Effector memory CD8-positive, alpha-beta T cell (primary cell): ENCODE data around the gene GALK1.

Source experiments
- ATAC-seq: fragments of 150-1000 bp; cut with Tn5 transposase; replicated peaks from 2 replicates; pipeline ENCODE4 v1.10.0; 2021; ENCODE audit warnings: mild to moderate bottlenecking, moderate library complexity
- DNase-seq, 3 experiments: peaks; one replicate each; pipeline ENCODE4 v3.0.0; 2021
- H3K27ac Mint-ChIP-seq, 2 donors: one replicate each; pipeline ENCODE4 v1.8.0; 2022; ENCODE audit warnings: mild to moderate bottlenecking in 2 of 2, mixed read lengths in 2 of 2, moderate library complexity in 2 of 2
- H3K27me3 Mint-ChIP-seq, 2 donors: one replicate each; pipeline ENCODE4 v1.8.0; 2022; ENCODE audit warnings: mixed read lengths in 2 of 2
- H3K36me3 Mint-ChIP-seq: one replicate; pipeline ENCODE4 v1.8.0; 2022; ENCODE audit warnings: mild to moderate bottlenecking, moderate library complexity, mixed read lengths; ENCODE audit not compliant: insufficient read depth
- H3K4me1 Mint-ChIP-seq, 2 donors: one replicate each; pipeline ENCODE4 v1.8.0; 2022; ENCODE audit warnings: low read depth in 2 of 2, mixed read lengths in 2 of 2
- H3K4me3 Mint-ChIP-seq, 2 donors: one replicate each; pipeline ENCODE4 v1.8.0; 2022; ENCODE audit warnings: mild to moderate bottlenecking in 2 of 2, mixed read lengths in 2 of 2, moderate library complexity in 2 of 2
- H3K9me3 Mint-ChIP-seq, 2 donors: one replicate each; pipeline ENCODE4 v1.8.0; 2022; ENCODE audit warnings: mixed read lengths in 2 of 2

Gene GALK1

GRCh38 chr17:75754378-75755204 is 10.4 kb downstream of the GALK1 start:
- peaks cover 6% of the 10 kb centered on the region for H3K36me3 Mint-ChIP-seq
- ATAC-seq: no peak
- H3K9me3 Mint-ChIP-seq: no peaks in the 10 kb centered on the region
- H3K4me1 Mint-ChIP-seq: peaks cover 16% of the 10 kb centered on the region in 2 donors
- no peak for DNase-seq
- H3K4me3 Mint-ChIP-seq: peak overlapping the region; percentile 66 to 72
- no peaks in the 10 kb centered on the region for H3K27me3 Mint-ChIP-seq
- H3K27ac Mint-ChIP-seq: peak overlapping the region; percentile 45 to 88

DNA sequence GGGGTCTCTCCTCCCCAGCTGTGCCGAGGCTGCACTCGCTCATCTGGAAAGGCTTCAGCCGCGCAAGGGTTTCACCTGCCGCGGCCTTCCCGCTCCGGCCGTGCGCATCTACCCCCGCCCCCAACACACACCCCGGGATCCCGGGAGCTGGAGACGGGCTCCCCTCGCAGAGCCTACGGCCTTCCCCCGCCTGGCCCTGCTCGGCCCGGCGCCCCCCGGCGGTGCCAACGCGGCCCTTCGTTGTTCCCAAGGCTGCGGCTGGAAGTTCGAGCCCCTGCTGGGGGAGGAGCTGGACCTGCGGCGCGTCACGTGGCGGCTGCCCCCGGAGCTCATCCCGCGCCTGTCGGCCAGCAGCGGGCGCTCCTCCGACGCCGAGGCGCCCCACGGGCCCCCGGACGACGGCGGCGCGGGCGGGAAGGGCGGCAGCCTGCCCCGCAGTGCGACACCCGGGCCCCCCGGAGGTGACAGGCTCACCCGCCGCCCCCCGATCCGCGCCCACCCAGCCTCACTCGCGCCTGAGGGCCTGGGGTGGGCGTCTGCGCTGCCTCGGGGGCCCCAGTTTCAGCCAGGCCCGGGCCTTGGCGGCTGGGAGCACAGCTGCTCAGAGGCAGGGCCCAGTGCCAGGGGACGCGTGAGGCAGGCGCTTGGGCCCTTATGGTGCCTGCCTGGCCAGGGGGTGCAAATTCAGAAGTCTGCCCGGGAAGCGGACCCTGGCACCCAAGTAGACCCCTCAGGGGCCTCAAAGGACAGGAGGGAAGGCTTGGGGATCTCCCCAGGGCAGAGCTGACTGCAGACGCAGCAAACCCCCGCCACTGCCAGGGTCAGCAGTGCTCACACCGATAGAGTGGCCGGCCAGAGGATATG is 11.2 kb downstream of the GALK1 start:
- DNase-seq (peak; percentile 56 to 70 (median 69)), ATAC-seq (peak; percentile 87)
- Mint-ChIP-seq H3K27me3 (no peaks in the 10 kb centered on the region), H3K36me3 (peaks cover 3% of the 10 kb centered on the region), H3K4me3 (peak overlapping the region; percentile 70 to 72), H3K27ac (no peak overlapping the region), H3K9me3 (no peaks in the 10 kb centered on the region), H3K4me1 (peaks cover 16 to 17% of the 10 kb centered on the region in 2 donors)

DNA sequence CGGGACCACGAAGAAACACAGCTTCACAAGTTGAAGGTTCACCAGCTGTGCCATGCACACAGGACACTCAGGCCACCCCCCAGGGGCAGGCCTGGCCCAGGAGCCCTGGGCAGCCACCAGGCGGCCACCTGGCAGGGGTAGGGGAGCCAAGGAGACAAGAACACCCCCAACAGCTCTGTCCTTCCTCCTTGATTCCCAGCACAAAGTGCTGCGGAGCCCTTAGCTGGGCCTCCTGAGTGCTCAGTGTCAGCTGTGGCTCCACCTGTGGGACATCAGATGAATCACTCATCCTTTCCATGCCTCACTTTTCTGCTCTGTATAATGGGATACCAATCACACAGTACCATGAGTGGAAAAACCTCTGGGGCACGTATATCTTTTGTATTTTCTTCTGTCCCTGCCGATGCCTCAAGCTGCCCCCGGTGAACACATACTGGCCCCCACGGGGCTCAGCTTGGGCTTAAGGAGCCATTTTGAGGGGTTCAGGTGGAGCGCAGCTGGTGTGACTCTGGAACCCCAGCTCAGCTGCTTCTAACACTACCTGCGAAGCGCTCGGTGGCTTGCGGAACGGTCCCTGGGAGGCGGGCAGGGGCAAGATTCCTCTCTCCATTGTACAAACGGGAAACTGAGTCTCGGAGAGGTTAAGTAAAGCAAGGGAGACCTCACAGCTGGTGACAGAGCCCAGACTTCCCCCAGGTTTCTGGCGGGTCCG is 12.0 kb downstream of the GALK1 start:
- Mint-ChIP-seq H3K27ac (peak overlapping the region in 1 of 2 donors; percentile 51), H3K36me3 (peaks cover 5% of the 10 kb centered on the region), H3K4me3 (peak overlapping the region; percentile 70 to 72), H3K27me3 (no peaks in the 10 kb centered on the region), H3K4me1 (peaks cover 17% of the 10 kb centered on the region in 2 donors), H3K9me3 (no peaks in the 10 kb centered on the region)
- DNase-seq (no peak), ATAC-seq (no peak)

DNA sequence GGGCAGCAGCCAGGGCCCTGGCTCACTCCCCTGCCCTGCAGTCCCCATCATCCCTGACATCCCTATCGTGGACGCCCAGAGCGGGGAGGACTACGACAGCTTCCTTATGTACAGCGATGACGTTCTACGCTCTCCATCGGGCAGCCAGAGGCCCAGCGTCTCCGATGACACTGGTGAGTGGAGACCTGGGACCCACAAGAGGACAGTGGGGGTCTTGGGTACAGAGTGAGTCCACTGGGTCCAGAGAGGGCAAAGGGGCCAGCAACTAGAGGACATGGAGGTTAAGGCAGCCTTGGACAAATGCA is 12.6 kb downstream of the GALK1 start:
- peaks cover 7% of the 10 kb centered on the region for H3K36me3 Mint-ChIP-seq

DNA sequence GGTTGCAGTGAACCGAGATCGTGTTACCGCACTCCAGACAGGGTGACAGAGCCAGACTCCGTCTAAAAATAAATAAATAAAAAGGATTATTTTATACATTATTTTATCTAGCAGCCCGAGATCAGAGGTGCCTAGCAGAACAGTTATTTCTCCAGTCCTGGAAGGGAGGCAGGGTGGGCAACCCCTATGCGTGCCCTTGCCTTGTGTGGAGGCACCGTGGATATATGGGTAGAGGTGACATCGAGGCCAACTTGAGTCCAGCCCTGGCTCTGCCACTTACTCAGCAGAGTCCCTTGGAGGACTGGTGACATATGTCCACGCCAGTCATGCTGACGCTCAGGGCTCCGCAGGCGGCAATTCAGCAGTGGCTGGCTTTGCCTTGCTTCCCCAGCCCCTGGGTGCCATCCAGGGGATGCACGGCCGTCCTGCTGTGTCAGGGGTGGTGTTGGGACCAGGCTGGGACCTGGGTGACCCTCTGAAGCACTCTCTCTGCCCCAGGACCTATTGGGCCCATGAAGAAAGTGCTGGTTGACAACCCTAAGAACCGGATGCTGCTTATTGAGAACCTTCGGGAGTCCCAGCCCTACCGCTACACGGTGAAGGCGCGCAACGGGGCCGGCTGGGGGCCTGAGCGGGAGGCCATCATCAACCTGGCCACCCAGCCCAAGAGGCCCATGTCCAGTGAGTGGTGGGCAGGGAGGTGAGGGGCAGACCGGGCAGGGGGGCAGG is 13.2 kb downstream of the GALK1 start:
- Mint-ChIP-seq H3K9me3 (no peaks in the 10 kb centered on the region), H3K36me3 (peaks cover 7% of the 10 kb centered on the region), H3K4me3 (no peak overlapping the region), H3K4me1 (peaks cover 21 to 22% of the 10 kb centered on the region in 2 donors), H3K27me3 (no peaks in the 10 kb centered on the region), H3K27ac (no peak overlapping the region)
- no peak for ATAC-seq
- no peak for DNase-seq

More for the DNA sequence above, 12.6 kb downstream of the GALK1 start:
- no peaks in the 10 kb centered on the region for H3K27me3 Mint-ChIP-seq
- DNase-seq (no peak), ATAC-seq (no peak)
- H3K4me3 Mint-ChIP-seq: peak overlapping the region in 1 of 2 donors; percentile 38
- no peaks in the 10 kb centered on the region for H3K9me3 Mint-ChIP-seq
- peaks cover 21 to 22% of the 10 kb centered on the region in 2 donors for H3K4me1 Mint-ChIP-seq
- H3K27ac Mint-ChIP-seq: no peak overlapping the region

DNA sequence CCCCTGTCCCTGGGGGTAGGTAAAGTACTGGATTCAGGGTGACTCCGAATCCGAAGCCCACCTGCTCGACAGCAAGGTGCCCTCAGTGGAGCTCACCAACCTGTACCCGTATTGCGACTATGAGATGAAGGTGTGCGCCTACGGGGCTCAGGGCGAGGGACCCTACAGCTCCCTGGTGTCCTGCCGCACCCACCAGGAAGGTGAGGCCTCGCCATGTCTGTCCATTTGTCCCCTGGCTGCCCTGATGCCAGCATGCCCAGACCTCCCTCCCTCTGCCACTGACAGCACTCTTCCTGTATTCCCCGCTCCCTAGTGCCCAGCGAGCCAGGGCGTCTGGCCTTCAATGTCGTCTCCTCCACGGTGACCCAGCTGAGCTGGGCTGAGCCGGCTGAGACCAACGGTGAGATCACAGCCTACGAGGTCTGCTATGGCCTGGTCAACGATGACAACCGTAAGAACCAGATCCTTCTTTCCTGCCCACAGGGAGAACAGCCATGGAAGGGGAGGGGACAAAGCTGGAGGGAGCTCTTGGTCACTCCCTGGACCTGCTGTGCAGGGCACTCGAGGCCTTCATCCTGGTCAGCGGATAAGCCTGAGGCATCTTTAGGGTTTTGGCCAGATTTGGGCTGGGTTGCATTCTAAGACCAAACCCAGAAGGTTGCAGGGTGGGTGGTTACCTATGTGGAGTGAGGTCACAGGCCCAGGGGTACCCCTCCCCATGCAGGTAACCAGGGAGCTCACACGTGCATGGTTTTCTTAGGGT is 14.2 kb downstream of the GALK1 start:
- Mint-ChIP-seq H3K36me3 (peaks cover 7% of the 10 kb centered on the region), H3K27ac (no peak overlapping the region), H3K27me3 (no peaks in the 10 kb centered on the region), H3K4me3 (no peak overlapping the region), H3K9me3 (no peaks in the 10 kb centered on the region), H3K4me1 (peaks cover 21 to 22% of the 10 kb centered on the region in 2 donors)
- DNase-seq (no peak), ATAC-seq (no peak)

- peaks cover 18 to 19% of the 10 kb centered on the region in 2 donors for H3K4me1 Mint-ChIP-seq
- H3K9me3 Mint-ChIP-seq: no peaks in the 10 kb centered on the region
- H3K36me3 Mint-ChIP-seq: peaks cover 7% of the 10 kb centered on the region
- peak; percentile 74 for ATAC-seq
- H3K4me3 Mint-ChIP-seq: peak overlapping the region in 1 of 2 donors; percentile 26
- H3K27me3 Mint-ChIP-seq: no peaks in the 10 kb centered on the region
- H3K27ac Mint-ChIP-seq: no peak overlapping the region
- DNase-seq: peak; percentile 86 to 88 (median 86)
Measured at GRCh38 chr17:75749545-75750389, 15.2 kb downstream of the GALK1 start.

DNA sequence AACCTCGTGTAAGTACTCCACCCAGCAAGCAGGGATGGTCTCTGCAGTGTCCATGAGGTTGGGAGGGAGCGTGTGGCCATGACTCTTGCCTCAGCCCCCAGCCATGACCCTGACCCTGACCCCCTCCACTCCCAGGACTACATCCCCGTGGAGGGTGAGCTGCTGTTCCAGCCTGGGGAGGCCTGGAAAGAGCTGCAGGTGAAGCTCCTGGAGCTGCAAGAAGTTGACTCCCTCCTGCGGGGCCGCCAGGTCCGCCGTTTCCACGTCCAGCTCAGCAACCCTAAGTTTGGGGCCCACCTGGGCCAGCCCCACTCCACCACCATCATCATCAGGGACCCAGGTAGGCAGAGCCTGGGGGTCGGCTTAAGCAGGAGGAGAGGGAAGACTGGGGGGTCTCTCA is 16.3 kb downstream of the GALK1 start:
- no peak overlapping the region for H3K4me3 Mint-ChIP-seq
- DNase-seq (no peak), ATAC-seq (no peak)
- H3K27me3 Mint-ChIP-seq: no peaks in the 10 kb centered on the region
- H3K27ac Mint-ChIP-seq: no peak overlapping the region
- H3K9me3 Mint-ChIP-seq: no peaks in the 10 kb centered on the region
- H3K36me3 Mint-ChIP-seq: peaks cover 7% of the 10 kb centered on the region
- peaks cover 15 to 16% of the 10 kb centered on the region in 2 donors for H3K4me1 Mint-ChIP-seq

DNA sequence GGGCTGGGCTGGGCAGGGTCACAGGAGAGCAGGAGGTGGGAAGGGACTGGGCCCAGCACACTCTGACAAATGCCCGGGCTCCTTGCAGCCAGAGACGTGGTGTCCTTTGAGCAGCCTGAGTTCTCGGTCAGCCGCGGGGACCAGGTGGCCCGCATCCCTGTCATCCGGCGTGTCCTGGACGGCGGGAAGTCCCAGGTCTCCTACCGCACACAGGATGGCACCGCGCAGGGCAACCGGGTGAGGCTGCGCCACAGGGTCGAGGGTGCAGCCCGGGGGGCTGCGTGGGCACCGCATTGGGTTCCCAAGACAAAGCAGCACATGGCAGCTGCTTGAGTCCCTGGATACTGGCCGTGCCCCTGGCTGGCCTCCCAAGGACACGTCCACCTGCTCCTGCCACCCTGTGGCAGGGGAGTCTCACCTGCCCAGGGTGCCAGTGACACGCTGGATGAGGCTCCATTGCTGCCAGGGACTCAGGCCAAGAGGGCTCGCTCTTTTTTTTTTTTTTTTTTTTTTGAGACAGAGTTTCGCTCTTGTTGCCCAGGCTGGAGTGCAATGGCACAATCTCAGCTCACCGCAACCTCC is 21.3 kb downstream of the GALK1 start:
- DNase-seq (no peak), ATAC-seq (no peak)
- Mint-ChIP-seq H3K27me3 (peaks cover 0 to 2% of the 10 kb centered on the region in 2 donors), H3K27ac (no peak overlapping the region), H3K36me3 (peaks cover 4% of the 10 kb centered on the region), H3K4me3 (no peak overlapping the region), H3K9me3 (no peaks in the 10 kb centered on the region), H3K4me1 (peaks cover 4 to 5% of the 10 kb centered on the region in 2 donors)

DNA sequence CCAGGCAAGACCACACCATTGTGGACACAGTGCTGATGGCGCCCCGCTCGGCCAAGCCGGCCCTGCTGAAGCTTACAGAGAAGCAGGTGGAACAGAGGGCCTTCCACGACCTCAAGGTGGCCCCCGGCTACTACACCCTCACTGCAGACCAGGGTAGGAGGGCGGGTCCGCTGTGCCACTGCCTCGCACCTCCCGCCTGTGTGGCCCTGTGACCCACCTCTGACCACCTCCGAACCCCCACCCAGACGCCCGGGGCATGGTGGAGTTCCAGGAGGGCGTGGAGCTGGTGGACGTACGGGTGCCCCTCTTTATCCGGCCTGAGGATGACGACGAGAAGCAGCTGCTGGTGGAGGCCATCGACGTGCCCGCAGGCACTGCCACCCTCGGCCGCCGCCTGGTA is 22.7 kb downstream of the GALK1 start:
- DNase-seq (no peak), ATAC-seq (no peak)
- Mint-ChIP-seq H3K9me3 (no peaks in the 10 kb centered on the region), H3K4me3 (no peak overlapping the region), H3K27me3 (peaks cover 0 to 12% of the 10 kb centered on the region in 2 donors), H3K27ac (no peak overlapping the region), H3K4me1 (peaks cover 0 to 4% of the 10 kb centered on the region in 2 donors), H3K36me3 (no peaks in the 10 kb centered on the region)

DNA sequence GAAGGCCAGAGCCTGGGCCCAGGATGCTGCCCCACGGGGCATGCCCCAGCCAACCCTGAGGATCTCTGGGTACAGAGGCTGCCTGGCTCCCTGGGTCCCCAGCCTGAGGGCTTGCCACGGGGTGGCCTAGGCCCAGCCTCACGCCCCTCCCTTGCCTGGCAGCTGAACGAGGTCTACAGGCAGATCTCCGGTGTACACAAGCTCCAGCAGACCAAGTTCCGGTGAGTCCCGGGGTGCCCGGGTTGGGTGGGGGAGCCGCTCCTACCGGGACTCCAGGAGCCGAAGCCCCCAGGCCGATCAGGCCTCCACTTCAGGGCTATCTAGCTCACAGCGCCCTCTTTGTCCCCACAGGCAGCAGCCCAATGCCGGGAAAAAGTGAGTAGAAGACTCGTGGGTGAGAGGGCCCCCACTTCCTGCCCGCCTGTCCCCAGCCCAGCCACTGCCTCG is 24.3 kb downstream of the GALK1 start:
- Mint-ChIP-seq H3K4me3 (no peak overlapping the region), H3K36me3 (no peaks in the 10 kb centered on the region), H3K27ac (no peak overlapping the region), H3K9me3 (no peaks in the 10 kb centered on the region), H3K27me3 (peaks cover 0 to 12% of the 10 kb centered on the region in 2 donors), H3K4me1 (peaks cover 0 to 4% of the 10 kb centered on the region in 2 donors)
- no peak for DNase-seq
- no peak for ATAC-seq
